Stimulated activated CD8-positive, alpha-beta memory T cell treated with anti-CD3 and anti-CD28 coated beads, Interleukin-7, amount 100 ng/mL, for 24 hours (primary cell): ENCODE data around the gene MAP3K19.
"Not testable (repeated sequence)": the region's sequence is repeated elsewhere in the genome, so short reads cannot be mapped to it uniquely, and the experiment has no call there.

Experiments
- DNase-seq: peaks from one replicate; pipeline ENCODE4 v3.0.0-alpha.2; 2020; ENCODE audit warnings: low read depth

The MAP3K19 gene, protein sequence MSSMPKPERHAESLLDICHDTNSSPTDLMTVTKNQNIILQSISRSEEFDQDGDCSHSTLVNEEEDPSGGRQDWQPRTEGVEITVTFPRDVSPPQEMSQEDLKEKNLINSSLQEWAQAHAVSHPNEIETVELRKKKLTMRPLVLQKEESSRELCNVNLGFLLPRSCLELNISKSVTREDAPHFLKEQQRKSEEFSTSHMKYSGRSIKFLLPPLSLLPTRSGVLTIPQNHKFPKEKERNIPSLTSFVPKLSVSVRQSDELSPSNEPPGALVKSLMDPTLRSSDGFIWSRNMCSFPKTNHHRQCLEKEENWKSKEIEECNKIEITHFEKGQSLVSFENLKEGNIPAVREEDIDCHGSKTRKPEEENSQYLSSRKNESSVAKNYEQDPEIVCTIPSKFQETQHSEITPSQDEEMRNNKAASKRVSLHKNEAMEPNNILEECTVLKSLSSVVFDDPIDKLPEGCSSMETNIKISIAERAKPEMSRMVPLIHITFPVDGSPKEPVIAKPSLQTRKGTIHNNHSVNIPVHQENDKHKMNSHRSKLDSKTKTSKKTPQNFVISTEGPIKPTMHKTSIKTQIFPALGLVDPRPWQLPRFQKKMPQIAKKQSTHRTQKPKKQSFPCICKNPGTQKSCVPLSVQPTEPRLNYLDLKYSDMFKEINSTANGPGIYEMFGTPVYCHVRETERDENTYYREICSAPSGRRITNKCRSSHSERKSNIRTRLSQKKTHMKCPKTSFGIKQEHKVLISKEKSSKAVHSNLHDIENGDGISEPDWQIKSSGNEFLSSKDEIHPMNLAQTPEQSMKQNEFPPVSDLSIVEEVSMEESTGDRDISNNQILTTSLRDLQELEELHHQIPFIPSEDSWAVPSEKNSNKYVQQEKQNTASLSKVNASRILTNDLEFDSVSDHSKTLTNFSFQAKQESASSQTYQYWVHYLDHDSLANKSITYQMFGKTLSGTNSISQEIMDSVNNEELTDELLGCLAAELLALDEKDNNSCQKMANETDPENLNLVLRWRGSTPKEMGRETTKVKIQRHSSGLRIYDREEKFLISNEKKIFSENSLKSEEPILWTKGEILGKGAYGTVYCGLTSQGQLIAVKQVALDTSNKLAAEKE (N-terminal part only)

DNA sequence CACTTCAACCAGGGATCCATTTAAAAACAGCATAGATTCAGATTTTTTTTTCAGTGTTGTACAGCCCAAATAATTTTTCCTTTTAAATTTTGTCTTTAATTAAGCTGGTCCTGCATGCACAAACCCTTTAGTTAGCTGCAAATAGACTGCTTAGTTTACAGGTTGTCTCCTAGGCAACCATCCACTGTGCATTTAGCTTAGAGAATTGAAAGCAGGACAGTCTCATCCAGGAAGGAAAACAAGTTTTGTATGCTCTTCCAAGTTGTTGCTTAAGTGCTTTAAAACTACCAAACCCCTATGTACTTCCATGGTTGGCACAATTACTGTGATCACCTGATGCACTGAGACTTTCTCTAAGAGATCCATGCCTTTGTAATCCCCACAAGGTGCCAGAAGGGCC, at the start of gene MAP3K19:
Gene MAP3K19 (minus strand): TSS at position 148 of the 400 bp plus-strand sequence. CDS start 22,800 bp downstream, outside the sequence.
- no peak for DNase-seq

DNA sequence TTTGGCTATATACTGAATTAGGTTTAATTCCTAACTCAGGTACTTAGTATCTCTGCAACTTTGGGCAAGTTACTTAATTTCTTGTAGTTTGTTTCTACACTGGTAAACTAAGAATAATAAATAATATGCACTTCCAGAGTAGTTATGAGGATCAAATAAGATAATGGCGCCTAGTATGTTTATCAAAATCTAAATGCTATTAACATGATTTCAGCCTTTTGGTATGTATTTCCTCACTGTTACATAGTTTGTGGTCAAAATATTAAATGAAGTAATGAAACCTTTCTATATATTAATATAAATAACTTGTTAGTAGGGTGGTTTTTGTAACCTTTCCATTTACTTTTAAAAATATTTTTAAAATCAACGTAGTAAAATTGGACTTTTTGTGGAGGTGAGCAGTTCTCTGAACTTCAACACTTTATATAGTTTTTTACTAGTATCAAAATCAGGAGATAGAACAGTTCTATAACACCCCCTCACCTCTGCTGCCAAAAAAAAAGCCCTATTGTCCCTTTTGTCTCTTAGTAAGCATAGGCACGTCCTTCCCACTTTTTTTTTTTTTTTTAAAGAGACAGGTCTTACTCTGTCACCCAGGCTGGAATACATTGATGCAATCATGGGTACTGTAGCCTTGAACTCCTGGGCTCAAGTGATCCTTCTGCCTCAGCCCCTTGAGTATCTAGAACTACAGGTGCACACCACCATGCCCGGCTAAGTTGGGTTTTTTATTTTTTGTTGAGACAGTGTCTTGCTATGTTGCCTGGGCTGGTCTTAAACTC, 49.6 kb upstream of the MAP3K19 start:
- no peak for DNase-seq

DNA sequence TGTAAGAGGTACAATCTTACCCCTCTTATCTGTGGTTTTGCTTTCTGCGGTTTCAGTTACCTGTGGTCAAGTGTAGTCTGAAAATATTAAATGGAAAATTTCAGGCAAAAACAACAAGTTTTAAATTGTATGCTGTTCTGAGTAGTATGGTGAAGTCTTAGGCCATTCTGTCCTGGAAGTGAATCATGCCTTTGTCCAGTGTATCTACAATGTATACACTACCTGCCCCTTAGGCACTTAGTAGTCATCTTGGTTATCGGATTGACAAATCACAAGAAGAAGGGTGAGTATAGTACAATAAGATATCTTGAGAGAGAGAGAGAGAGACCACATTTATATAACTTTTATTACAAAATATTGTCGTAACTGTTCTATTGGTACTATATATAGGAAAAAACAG, 48.3 kb upstream of the MAP3K19 start:
- DNase-seq, result no peak

DNA sequence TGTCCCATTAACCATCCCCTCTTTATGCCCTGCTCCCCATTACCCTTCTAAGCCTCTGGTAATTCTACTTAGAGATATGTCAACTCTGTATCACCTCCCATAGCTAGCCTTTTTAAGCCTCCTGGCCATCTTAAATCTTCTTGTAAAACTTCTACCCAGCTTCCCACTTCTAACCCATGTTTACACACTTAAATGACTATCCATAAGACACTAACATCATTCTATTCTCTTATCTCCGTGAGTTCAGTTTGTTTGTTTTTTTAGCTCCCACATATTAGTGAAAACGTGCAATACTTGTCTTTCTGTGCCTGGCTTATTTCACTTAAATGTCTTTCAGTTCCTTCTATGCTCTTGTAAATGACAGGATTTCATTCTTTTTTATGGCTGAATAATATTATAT, 47.3 kb upstream of the MAP3K19 start:
- DNase-seq, result no peak

DNA sequence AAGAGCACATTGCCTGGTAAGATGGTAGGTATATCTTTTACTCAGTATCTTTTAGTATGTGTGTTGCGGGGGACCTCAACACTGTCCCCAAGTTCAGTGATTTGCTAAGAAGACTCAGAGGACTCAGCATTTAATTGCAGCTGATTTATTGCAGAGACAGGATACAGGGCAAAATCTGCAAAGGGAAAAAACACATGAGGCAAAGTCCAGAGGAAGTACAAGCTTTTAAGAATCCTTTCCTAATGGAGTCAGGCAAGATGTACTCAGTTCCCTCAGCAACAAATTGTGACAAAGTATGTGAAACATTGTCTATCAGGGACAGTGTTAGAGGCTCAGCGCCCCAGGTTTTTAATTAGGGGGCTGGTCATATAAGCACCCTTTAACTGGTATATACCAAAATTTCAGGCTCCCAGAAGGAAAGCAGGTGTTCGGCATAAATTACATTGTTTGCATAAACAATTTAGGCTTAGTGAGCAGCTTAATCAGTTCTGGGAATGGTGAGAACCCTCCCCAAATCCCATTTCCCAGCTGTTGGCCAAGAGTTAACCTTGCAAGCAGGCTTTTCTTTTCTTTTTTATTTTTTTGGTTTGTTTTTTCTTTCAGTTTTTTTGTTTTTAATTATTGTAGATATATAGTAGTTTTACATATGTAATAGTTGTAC, 46.6 kb upstream of the MAP3K19 start:
- DNase-seq, result no peak

DNA sequence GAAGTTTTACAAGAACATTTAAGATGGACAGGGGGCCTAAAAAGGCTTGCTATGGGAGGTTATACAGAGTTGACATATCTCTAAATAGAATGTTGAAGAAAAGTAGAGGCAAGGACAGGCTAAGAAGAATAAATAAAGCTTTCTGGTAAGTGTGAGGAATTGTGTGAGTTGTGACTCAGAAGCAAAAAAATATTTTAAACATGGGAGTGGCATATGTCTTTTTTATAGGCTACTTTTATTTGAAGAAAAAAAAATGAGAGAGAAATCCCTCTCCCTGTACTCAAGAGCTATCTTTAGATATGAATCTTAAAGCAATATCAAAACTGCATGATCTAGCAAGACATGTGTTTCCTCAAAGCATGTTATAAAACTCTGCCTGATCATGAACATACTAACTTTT, 45.9 kb upstream of the MAP3K19 start:
- DNase-seq, result no peak

DNA sequence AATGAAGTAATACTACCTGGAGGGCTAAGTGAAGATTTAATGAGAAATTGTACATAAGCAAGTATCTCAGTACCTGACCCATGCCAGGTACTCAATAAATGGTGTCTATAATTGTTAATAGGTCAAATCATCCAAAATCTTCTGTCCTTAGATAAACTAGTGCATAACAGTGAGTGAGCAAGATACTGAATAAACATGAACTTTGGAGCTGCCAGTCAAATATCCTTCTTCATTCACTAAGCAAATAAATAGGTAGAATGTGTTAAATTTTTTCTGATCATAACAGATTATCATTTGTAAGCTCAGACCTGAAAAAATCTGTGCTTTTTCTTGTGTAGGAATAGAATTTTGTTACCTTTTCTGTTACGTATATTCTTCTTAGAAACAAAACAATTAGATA, 44.4 kb upstream of the MAP3K19 start:
- DNase-seq, result no peak

DNA sequence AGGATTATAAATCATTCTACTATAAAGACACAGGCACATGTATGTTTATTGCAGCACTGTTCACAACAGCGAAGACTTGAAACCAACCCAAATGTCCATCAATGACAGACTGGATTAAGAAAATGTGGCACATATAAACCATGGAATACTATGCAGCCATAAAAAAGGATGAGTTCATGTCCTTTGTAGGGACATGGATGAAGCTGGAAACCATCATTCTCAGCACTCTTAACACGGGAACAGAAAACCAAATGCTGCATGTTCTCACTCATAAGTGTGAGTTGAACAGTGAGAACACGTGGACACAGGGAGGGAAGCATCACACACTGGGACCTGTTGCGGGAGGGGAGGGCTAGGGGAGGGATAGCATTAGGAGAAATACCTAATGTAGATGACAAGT, 42.4 kb upstream of the MAP3K19 start:
- not testable (repeated sequence) for DNase-seq

DNA sequence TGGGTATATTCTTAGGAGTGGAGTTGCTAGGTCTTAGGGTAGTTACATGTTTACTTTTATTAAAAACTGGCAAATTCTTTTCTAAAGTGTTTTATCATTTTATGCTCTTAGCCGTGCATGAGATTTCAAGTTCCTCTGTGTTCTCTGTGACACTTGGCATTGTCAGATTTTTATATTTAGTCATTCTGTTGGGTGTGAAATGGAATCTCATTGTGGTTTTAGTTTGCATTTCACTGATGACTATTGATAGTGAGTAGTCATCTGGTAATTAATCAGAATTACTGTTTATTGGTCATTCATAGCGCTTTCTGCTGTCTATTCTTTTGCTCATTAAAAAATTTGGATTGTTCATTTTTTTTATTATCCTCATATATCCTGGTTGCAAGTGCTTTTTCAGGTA, 39.0 kb upstream of the MAP3K19 start:
- DNase-seq, result no peak

DNA sequence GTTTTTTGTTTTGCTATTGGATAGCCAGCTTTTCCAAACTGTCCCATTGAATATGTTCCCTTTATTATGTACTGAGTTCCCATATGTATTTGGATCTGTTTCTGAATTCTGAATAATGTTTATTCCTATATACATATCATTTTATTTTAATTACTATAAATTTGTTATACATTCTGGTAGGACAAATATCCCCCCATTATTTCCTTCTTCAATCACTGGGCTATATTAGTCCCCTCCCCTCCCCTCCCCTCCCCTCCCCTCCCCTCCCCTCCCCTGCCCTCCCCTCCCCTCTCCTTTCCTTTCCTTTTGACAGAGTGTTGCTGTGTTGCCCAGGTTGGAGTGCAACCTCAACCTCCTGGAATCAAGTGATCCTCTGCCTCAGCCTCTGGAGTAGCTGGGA, 31.2 kb upstream of the MAP3K19 start:
- DNase-seq, result no peak

DNA sequence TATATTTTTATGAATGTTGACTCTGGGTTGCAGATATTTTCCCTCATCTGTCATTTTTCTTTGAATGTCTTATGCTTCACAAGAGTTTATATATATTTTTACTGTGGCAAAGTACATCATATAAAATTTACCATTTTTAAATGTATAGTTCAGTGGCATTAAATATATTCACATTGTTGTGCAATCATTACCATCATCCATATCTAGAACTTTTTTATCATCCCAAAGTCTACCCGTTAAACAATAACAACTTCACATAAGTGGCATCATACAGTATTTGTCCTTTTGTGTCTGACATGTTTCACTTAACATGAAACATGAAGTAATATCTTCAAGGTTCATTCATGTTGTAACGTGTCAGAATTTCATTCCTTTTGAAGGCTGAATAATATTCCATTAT, 29.3 kb upstream of the MAP3K19 start:
- no peak for DNase-seq

DNA sequence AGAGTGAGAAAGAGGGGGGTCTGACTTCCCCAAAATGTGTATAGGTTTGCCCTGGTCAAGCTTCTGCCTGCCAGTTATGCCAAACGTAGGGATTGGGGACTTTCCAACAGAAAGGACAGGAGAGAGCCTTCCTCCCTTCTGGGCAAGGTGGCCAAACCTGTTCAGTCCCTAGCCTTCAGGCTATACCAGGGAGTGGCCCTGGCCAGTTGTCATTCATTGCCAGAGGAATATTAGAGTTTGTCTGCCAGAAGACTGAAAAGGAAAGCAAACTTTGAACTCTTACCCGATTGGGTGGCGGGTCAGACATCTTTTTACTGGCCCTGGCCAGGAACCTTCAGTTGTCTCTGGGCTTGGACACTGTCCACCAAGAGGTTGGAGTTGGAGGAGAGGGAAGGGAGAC, 27.0 kb upstream of the MAP3K19 start:
- DNase-seq, result no peak

DNA sequence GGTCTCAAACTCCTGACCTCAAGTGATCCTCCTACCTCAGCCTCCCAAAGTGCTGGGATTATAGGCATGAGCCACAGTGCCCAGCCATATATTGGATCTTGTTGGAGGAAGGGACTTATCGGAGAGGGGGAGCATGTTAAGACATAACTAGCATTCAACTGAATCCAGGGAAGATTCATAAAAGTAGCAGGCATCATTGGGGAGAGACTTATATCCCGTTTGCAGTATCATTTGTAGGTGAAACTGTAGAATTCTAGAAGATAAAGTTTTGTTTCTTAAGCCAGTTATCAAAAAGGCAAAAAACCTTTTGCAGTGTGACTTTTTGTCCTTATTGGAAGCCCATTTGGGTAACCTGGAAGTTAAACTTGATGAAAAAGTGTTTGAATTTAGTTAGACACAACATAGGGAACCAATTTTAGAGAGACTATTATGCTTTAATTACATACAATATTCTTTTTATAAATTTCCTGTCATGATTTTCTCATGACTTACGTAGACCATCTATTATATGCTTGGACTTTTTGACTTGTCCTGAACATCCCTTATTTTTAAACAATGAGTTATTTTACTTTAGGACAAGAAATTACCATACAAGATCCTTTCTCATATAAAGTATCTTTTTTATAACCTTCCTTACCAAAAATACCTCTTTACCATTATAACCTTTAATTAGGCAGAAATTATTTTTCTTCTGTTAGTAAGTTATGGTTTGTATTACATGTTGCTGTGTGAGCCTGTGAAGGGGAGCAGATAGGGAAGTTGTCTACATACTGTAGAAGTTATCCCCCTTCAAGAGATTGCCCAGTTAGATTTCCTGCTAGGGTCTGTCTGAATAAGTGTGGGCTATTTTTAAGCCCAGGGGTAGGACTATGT, 25.1 kb upstream of the MAP3K19 start:
- no peak for DNase-seq

DNA sequence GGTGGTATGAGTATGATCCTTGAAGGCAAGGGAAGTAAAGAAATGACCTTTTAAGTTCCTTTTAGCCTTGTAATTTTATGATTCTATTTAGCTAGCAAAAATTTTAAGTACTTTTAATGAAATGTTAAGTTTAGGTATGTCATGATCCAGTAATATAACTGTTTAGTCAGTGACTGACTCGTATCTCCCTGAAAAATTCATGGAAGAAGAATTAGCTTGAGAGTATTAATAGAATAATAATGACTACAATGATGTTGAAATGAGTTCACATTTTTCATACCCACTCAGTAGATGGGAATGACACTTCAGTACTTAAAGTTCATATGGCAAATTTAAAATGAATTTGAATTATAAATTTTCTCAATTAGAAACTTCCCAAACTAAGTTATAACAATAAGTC, 19.5 kb upstream of the MAP3K19 start:
- DNase-seq, result no peak

DNA sequence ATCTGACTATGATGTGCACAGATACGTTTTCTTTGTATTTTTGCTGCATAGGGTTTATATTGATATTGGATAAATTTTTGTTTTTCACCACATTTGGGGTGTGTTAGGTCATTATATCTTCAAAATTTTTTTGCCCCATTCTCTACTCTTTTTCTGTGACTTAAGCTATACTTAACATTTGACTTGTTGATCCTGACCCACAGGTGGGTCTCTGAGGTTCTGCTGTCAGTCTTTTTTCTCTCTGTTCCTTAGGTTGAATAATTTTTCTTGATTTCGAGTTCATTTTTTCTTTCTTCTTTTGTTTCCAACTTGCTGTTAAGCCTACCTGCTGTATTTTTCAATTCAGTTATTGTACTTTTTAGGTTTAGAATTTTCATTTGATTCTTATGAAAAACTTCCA, 16.9 kb upstream of the MAP3K19 start:
- DNase-seq, result no peak

DNA sequence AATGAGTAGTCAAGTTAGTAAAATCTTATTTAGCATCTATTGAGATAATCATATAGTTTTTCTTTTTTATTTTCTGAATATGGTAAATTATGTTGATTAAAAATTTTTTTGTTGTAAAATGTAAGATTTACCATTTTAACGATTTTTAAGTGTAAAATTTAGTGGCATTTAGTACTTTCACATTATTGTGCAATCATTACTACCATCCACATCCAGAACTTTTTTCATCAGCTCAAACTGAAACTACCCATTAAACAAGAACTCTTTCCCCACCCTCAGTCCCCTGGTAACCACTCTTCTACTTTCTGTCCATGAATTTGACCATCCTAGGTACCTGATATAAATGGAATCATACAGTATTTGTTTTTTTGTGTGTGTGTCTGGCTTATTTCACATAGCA, 16.0 kb upstream of the MAP3K19 start:
- no peak for DNase-seq

DNA sequence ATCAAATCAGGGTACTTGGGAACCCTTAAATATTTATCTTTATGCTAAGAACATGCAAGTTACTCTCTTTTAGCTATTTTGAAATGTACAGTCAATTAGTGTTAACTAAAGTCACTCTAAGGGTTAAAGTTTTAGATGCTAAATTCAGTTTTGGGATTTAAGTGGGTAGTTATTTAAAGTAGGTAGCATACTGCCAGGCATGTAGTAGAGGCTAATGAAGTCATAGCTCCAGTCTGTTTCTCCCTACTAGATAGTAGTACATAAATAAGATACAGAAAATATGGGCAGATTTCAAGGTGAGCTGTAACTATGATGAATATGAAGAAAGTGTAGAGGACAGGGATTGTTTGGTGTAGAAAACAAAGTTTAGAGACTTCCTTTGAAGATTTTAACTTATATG, 12.3 kb upstream of the MAP3K19 start:
- DNase-seq, result no peak

DNA sequence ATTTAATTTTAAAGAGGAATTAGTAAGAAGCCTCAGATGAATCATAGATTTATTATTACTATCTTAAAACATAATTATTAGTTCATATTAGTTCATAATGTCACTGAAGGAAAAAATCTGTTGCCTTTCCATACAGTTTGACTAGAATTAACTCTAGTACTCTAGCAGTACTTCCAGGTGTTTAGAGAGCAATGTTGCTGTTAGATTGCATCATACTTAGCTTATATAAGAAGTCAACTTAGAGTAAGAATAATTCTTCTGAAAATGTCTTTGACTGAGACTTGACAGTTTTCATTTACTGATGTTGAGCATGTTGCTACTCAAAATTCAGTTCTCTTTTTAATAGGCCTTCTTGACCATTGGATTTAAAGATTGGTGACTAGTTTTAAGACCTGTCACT, 9.5 kb upstream of the MAP3K19 start:
- DNase-seq, result no peak

DNA sequence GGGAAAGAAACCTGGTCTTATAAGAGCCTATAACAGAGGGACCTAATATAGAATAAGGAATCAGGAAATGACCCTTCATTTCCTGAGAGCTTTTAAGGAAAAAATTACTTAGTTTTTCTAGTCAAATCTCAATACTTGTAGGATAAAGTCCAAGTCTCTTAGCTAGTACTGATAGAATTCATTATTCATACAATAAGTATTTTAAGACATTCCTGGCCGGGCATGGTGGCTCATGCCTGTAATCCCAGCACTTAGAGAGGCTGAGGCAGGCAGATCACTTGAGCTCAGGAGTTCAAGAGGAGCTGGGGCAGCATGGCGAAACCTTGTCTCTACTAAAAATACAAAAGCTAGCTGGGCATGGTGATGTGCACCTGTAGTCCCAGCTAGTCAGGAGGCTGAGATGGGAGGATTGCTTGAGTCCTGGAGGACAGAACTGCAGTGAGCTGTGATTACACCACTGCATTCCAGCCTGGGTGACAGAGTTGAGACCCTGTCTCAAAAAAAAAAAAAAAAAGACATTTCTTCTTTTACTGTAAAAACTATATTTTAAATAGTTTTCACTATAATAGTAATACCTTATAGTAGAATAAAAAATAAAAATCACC, 8.0 kb upstream of the MAP3K19 start:
- DNase-seq, result no peak

DNA sequence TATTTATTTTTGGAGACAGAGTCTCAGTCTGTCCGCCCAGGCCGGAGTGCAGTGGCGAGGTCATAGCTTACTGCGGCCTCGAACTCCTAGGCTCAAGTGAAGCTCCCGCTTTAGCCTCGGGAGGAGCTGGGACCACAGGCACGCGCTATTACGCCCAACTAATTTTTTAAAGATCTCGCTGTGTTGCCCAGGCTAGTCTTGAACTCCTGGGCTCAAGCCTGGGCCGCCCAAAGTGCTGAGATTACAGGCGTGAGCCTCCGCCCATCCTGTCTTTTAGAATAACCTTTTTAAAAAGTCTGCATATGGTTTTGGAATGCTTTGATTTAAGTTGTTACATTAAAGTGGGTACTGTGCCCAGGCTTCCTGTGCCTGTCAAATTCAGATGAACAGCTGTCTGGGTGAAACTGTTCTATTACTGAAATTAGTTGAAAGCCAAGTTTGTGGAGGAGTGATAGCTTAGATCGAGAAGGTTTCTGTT, 5.8 kb upstream of the MAP3K19 start:
- DNase-seq, result no peak
